HG02973 (cell line): ENCODE measurements around the gene UNC5C.

Experiments used
- ATAC-seq: cut with Tn5 transposase; IDR thresholded peaks from one replicate; pipeline ENCODE4 v1.9.1; 2021; ENCODE audit warnings: moderate library complexity; ENCODE audit not compliant: unreplicated experiment

UNC5C gene

DNA sequence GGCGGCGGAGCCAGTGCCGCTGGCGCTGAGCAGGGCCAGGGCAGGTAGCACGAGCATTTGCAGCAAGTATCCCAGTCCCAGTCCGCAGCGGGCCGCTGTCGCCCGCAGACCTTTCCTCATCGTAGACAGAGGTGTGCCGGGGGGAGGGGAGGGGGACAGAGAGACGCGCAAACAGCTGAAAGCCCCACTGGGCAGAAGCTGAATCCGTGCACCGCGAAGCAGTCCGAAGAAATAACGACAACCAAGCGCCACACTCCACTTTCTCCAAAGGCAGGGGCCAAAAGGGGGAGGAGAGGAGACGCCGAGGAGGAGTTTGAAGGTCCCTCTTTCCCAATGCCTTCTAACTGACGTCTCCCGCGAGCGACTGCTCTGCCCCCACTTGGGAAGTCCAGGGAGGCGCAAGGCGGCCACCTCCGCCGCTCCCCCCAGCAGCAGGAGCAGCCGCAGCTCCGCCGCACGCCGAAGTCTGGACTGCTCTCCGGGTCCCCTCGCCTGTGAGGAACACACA, at the start of gene UNC5C:
Gene UNC5C (minus strand): TSS at position 236 of the 508 bp plus-strand sequence.
- ATAC-seq = no peak

DNA sequence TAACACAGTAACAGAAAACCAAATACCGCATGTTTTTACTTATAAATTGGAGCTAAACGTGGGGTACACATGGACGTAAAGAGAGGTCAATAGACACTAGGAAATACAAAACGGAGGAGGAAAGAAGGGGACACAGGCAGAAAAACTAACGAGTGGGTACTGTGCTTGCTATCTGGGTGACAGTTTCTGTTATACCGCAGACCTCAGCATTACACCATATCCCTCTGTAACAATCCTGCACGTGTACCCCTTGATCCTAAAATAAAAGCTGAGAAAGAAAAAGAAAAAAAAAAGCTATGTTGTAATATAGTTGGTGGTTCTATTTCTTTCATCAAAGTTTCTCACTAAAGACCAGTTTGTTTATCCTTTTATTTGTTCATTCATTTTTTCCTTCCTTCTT, 47.9 kb upstream of the UNC5C start:
- ATAC-seq = no peak

DNA sequence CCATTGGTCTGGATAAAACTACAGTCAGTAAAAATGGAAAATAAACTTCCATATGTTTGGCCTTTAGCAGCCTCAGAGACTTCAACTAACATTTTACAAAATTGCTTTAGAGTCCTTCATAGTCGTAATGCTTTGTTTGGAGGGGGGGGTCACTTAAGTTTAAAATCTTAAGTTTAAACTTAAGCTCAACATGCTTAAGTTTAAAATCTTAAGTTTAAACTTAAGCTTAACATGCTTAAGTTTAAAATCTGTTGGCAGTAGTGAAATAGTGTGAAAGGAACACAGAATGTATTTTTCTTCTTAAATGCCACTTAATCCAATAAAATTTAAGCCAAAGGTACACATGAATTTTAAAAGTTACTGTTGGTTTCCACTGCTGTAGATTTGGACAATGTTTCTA, 45.9 kb upstream of the UNC5C start:
- no peak for ATAC-seq

DNA sequence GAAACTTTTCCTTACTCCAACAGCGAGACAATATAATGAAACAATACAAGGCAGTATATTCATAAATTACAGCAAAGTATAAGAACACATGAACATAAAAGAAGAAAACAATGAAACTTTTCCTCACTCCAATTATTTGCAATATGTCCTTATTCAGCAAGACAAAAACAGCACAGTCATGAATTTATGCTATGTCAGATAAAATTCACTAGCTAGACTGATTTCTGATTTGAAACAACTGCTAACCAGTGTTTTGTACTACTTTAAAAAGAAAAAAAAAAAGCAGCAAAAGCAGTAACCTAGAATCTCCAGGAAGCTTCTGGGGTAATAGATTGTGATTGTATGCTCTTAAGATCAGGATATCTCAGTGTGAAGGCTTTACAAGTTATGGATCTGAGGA, 45.2 kb upstream of the UNC5C start:
- ATAC-seq = no peak

DNA sequence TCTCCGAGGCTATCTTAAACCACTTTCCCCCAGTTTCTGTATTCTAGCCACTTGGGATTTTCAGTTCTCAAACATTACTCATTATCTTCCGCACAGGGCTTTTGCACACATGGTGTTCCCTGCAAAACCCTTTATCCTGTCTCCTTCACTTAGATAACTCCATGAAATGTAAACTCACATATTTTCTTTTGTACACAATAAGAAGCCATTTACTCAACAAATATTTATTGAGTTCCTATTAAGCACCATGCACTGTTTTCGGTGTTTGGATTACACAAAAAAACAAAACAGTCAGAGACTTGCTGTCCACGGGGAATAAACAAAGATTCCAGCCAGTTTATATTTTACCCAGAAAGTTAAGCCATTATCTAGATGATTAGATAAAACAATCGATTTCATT, 42.5 kb upstream of the UNC5C start:
- no peak for ATAC-seq

DNA sequence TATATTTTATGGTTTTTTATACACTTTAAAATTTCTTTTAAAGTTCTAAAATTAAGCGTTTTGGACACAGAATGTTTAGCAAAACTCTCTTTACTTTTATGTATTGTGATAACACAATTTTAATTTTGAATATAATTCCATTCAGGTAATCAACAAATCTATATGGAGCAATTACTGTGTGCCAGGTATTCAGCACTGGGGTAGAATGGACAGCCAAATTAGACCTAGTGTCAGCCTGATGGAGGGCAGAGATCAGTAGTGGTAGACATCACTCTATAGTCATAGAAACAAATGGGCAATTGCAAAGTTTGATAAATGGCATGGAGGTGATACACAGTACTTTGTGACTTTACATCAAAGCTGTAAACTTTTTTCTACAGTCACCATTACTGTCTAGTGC, 41.8 kb upstream of the UNC5C start:
- ATAC-seq = no peak

DNA sequence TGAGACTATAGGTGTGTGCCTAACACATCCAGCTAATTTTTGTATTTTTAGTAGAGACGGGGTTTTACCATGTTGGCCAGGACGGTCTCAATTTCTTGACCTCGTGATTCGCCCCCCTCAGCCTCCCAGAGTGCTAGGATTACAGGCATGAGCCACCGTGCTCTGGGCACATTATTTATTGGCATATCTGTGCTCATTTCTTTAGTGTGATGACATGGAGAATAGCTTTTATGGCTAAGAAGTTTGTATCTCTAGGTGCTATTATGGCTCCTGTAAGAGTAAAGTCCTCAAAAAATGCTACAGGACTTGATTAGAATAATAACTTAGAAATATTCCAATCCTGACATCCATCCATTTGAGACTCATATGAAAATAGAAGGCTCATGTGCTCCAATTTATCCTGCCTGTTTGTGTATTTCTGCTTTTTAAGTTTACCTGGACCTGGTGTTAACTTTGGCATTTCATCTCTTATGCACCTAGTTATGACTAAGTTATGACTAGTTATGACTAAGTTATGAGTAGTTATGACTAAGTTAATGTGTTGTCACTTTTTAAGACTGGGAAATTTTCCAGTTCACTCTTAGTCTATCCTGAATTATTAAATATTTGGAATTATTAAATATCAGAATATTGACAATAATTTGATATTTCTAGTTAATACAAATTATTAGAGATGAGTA, 36.4 kb upstream of the UNC5C start:
- ATAC-seq = no peak

DNA sequence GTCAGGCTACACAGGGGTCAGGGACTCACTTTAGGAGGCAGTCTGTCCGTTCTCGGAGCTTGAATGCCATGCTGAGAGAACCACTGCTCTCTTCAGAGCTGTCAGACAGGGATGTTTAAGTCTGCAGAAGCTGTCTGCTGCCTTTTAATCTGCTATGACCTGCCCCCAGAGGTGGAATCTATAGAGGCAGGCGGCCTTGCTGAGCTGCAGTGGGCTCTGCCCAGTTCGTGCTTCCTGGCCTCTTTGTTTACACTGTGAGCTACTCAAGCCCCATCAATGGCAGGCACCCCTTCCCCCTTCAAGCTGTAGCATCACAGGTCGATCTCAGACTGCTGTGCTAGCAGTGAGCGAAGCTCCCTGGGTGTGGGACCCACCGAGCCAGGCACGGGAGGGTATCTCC, 31.5 kb upstream of the UNC5C start:
- ATAC-seq = no peak

DNA sequence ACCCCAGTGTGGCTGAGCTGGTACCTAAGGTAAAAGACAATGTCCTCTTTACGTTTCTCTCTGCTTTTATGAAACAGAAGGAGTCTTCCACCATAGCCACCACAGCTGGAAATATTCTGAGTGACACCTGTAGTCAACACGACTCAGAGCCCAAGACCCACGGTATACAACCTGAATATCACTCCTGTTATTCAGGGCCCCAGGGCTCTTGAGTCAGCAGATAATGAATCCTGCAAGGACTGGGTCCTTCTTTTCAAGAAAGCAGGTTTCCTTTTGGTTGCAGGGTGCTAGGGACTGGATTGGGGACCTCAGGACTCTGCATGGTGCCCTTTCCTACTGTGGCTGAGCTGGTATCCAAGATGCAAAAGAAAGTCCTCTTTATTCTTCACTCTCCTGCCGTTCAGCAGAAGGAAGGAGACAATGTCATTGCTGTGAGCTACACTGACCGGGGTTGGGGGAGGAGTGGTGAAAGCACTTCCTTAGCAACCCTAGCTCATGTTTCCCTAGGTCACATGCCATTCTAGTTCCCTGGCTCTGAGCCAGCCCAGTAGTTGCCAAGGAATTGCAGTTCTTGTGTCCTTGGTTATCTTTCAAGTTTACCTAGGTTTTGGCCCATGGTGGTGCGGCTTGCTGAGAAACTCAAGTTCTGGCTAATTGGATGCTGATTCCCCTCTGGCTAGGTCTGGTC, 23.7 kb upstream of the UNC5C start:
- no peak for ATAC-seq

DNA sequence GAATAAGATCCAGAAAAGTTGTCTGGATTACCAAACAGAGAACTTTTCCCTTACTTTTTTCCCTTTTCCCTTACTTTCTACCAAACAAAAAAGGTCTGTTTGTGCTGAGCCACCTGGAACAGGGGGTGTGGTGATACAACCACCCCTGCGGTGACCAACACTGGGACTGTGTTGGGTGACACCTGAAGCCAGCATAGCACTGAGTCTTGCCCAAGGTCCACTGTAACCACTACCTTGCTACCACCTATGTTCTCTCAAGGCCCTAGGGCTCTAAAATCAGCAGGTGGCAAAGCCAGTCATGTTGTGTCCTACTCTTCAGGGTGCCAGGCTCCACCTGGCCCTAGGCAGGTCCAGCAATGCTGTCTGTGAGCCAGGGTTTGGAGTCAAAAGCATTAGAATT, 22.8 kb upstream of the UNC5C start:
- ATAC-seq = no peak

DNA sequence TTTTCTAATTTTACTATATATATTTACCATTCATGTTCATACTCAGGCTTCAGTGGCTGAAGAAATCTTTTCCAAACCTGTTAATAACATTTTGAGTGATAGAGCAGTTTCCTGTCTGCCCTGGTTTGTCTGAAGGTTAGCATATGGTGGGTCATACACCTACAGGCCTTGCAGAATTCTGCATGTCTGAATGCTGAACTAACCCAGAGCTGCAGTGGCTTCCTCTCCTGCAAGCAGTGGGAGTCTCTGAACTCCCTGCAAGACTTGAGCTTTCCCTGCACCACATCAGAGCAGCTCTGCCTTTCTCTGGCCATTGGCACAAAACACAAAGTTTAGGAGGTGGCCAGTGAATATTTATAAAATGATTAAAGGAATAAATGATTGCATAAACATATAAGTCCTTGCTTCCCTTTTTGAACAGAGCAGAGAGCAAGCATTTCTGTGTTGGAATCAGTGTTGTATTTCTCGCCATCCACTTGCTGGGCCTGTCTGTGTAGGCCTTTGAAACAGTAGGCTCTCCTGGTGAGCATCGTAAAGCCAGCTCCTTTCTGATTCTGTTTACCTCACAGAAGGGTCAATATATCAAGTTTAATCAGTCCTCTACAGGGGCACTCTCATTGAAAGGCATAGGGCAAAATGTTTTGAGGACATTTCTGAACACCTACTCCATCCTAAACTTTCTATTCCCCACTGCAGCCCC, 15.0 kb upstream of the UNC5C start:
- ATAC-seq = no peak

DNA sequence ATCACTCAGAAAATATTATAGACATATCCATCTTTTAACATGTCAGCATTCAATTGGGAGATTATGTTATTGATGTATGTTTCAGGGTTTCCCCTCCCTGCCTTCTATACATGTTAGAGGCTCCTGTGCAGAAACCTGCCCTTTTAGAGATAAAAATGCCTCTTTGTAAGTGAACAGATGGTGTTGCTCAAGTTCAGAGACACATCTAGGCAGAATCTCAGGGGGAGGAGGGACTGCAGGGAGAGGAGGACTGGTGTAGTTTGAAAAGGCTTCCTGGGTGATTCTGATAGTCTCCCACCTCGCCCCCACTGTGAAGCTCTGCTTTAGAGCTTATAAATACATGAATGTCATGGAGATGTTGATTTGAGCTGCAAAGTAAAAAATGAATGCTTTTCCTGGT, 12.0 kb upstream of the UNC5C start:
- no peak for ATAC-seq

DNA sequence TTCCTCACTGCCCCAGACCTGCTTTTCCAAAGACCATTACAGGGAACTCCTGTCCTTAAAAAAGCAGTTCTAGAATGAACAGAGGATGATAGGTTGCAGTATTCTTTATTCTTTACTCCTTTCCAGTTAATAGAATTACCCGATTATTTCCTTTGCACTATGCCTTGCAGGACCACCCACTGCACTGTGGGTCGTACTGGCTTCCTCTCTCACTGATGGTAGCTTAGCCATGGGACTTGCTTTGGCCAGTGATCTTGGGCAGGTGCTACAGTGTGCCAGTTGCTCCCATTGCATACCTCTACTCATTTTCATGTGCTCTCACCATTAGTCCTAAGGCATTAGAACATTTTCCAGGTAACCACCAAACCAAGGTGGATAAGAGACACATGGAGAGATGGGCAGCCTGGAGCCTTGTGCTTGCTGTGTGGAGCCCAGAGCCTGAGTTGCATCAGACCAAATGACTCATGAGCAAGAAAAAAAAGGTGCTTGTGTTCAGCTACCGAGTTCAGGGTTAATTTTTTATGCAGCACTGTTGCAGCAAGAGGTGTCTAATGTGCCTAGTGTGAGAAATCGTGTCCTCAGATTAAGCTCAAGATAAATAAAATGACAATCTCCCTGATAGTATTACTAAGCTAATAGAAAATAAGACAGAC, 7.6 kb upstream of the UNC5C start:
- ATAC-seq = no peak

DNA sequence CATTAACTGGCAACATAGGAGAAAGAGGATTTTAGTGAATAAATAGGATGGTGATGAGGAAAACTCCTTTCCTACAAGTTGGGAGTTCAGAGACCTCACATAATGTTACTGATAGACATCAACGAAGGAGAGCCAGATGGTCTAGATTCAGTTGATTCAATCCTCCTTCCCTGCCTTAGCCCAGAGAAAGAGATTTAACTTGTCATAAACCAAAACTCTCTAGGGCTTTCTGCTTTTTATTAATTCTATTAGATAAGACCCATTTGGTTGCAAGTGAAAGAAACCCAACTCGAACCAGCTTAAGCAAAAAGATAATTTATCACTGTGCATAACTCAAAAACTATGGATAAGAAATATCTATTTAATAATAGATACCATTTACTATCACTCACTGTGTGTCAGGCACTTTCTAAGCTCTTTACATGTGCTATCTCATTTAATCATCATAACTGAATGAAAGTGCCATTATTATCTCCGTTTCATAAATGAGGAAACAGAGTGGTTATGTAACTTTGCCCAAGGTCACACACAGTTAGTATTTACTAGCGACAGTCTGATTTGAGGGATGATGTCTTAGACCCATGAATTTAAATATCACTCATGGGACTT, 4.3 kb upstream of the UNC5C start:
- no peak for ATAC-seq

DNA sequence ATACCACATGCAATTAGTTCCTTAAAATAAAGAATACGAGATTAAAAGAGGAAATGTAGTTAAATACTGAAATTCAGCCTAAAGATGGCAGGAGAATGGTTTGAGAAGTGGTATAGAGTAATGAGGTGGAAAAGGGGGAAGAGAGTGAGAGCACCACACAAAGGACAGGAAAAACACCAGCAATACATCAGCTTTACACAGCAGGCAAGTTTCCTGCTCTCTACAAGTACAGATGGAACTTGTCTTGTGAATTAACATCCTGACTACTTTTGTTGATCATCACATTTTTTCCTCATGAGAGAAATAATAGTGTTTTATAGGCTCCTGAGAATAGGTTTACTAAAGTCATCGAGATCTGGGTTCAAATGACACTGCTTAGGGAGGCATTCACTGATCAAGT, 2.9 kb upstream of the UNC5C start:
- ATAC-seq = no peak

DNA sequence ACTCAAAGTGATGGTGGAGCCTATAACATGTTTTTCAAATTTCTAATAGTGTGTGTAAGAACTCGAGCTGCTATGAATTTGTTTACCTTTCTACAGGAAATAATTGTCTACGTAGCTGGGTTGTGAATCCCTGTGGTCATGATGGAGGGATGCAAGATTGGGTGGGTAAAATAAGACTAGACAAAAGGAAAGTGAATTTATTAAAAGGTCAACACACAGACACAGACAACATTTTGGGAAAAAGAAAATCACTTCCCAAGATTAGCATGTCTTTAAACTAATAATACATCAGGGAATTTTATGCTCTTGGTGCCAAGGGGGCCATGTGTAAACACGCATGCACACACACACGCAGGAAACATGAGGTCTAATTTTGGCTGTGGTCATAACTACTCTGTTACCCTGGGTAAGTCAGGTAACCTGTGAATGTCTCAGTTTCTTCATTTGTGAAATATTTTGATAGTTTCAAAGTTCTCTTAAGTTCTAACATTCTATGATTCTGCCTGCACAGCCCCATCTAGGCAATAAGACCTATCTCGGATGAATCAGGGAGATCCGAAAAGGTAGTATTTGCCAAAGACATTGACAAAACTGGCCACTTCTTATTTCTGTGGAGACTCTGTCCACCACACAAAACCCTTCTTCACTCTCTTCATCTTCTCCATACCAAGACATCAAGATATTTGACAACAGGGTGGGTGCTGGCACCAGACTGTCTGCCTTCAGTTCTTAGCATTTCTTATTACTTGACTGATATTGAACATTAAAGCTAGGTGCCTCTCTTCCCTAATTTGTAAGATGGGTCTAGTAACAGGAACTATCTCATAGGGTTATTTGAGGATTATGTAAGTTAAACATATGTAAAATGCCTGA, 1.6 kb upstream of the UNC5C start:
- no peak for ATAC-seq

DNA sequence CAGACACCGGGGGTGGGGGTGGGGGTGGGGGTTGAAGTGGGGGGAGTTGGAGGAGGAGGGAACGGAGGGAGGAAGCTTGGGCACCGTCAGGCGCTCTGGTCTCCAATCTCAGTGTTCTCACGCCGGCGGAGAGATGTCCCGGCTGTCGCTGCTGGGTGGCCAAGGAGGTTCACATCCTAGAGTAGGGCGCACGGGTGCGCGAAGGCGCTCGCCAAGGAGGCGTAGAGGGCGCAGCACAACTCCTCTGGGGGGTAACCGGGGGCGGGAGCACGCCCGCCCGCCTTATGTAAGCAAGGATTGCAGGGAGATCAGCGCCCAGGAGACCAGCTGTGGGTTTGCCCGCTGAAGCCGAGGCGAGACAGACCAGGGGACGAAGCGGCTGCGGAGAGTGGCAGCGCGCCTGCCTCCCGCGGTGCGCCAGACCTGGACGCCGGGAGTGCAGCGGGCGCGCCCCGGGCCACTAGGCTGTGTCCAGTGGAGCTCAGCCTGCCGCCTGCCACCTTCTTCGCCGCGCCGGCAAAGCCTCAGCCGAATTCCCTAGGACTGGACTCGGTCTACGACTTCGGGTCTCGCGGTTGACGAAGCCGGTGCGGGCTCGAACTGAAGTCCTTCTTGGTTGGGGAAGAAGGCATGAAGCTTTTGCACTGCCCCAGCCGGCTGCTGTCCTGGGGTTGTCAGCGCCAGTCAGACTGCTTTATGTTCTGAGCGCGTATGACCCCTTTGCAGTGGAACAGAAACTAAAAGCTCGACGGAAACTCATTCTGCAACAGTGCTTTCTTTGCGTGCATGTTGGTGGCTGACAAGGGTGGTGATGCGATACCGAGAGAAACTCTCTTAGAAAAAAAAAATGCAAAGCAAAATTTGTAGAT, 707 bp upstream of the UNC5C start:
- peak; percentile 98 for ATAC-seq

DNA sequence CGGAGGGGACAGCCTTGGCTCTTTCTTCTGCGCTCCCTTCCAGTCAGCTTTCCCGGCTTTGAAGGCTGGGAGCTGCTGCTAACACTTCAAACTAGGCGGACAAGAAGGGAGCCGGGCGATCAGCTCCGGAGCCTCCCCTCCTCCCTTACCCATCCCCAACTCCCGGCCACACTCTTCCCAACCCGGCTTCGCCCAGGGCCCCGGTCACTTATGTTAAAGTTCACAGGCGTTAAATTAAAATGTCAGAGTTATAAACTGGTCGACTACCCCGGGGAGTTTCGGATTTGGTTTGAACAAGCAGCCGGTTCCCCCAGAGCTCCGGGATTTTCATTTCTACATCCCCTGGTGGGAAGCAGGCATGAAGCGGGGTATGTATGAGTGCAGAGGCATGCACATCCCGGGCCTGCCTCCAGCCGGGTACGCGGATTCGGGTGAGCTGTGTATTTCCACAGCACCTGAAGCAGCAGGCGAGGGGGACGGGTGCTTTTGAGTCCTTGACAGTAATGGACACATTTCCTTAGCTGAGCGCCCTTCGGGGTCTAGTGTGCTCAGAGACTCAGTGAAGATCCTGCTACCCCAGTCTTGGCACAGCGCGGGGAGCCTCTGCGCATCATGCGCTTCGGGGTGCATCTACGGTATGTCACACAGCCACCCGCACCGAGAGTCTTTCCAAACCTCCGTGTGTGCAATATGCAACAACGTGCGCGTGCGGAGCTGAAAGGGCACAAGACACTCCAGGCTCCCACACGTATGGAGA, 880 bp downstream of the UNC5C start:
- no peak for ATAC-seq
